GM19467 (cell line): ENCODE data around the gene ENO3.

Experiments used
- ATAC-seq: cut with Tn5 transposase; IDR thresholded peaks from one replicate; pipeline ENCODE4 v1.9.1; 2021; ENCODE audit warnings: mild to moderate bottlenecking, moderate library complexity; ENCODE audit not compliant: unreplicated experiment

The ENO3 gene

GRCh38 chr17:4949321-4950074 is 1.4 kb upstream of the ENO3 start:
- ATAC-seq, result peak; percentile 22

DNA sequence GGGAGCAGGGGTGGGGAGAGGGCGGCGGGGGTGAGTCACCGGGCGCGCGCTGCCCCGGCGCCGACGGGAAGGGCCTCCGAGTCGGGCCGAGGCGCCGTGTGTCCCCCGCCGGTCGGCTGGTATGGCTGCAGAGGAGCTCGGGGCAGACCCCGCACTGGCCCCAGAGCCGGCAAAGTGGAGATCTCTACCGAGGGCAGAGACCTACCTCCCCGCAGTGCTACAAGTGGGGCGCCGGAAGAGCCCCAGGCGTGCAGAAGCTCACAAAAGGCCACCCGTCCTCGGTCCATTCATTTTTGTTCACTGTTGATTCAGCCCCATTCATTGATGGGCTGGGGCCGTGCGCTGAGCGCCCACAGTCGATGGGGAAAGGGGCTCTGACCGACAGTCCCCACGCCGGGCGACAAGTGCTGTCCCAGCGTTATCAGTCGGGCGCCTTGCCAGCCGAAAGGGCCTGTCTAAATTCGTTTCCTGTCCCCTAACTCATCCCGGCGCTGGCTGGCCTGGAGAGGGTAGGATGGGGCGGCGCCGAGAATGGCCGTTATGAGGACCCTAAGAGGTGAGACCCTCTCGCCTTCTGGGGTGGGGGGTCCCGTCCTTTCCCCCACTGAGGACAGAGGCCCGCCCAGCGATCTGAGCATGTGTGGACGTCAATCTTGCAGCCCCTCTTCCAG is 709 bp upstream of the ENO3 start:
- ATAC-seq, result peak; percentile 6

- no peak for ATAC-seq
These were observed 567 bp downstream of the ENO3 start for GRCh38 chr17:4951486-4951885.

DNA sequence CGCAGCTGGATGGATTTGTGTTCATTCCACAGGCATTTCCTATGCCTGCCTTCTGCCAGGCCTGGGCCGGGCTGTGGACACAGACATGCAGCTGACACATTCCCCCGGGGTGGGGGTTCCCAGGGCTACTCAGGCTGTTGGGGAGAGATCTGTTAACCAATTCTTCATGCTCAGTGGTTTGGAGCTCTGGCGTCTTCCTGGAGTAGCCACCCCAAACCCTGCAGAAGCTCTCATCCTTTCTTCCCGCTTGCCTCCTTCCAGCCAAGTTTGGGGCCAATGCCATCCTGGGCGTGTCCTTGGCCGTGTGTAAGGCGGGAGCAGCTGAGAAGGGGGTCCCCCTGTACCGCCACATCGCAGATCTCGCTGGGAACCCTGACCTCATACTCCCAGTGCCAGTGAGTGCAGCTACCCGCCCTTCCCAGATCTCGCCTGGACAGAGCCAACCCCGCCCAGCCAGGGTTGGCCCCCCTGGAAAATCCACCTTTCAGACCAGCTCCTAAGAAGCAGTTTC is 2.6 kb downstream of the ENO3 start:
- no peak for ATAC-seq

GRCh38 chr17:4955091-4955490 is 4.2 kb downstream of the ENO3 start:
- no peak for ATAC-seq

GRCh38 chr17:4956493-4957061 is 5.7 kb downstream of the ENO3 start:
- ATAC-seq, result no peak

DNA sequence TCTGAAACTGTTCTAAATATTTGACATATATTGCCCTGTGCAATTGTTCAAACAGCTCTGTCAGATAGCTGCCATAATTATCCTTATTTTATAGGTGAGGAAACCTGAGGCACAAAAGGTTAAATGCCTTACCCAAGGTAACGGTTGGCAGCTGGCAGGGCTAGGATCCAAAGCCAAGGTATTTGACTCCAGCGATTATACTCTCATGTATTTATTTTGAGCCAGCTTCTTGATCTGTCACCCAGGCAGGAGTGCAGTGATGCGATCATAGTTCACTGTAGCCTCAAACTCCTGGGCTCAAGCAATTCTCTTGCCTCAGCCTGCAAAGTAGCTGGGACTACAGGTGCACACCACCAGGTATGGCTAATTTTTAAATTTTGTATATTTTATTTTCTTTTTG is 7.2 kb downstream of the ENO3 start:
- ATAC-seq, result no peak

DNA sequence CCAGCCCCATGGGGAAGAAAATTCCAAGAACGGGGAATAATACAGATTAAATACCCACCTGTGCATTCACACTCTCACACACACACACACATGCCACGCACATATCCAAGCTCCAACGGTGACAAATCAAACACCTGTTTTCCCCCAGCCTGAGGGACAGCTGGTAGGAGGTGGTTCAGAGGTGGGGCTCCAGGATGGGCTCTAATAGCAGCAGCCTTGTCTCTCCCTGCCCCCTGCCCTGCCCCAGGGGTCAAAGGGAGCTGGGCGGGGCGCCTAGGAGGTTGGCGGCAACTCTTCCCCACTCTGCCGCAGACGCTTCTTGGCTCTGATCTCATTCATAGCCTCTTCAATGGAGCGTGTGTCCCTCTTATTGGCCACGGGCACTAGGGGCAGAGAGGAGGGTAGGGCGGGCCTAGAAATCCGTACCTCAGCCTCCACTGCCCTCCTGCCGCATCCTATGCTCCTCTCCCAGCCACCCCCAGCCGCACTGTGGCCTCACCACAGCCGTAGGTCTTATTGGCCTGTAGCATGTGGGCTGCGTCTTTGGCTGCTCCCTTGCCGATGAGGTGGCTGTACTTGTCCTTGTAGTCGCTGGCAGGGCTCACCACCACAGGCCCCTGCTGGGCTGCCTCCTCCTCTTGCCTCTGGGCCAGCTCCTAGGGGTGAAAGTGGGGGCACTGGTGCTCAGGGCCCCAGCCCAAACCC is 8.5 kb downstream of the ENO3 start:
- ATAC-seq, result no peak

- ATAC-seq, result no peak
These were observed 9.5 kb downstream of the ENO3 start for GRCh38 chr17:4960279-4960922.

DNA sequence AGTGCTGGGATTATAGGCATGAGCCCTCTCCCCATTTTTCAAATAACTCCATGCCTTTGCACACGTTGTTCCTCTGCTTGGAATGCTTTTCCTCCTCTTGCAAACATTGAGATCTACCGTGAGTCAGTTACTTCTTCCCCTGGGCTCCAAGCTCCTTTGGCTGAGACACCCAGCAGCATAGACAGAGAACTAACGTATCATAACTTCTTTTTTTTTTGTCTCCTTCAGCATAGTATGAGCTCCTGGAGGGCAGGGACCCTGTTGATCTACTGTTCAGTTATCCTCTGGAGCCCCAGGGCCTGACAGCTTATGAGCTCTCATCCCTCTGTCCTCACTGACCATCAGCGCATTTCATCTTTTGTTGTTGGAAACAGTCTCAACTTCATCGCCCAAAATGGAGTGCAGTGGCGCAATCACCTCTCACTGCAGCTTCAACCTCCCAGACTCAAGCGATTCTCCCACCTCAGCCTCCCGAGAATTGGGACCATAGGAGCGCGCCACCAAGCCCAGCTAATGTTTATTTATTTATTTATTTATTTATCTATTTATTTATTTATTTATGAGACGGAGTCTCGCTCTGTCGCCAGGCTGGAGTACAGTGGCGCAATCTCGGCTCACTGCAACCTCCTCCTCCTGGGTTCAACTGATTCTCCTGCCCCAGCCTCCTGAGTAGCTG is 14.5 kb downstream of the ENO3 start:
- ATAC-seq, result no peak

DNA sequence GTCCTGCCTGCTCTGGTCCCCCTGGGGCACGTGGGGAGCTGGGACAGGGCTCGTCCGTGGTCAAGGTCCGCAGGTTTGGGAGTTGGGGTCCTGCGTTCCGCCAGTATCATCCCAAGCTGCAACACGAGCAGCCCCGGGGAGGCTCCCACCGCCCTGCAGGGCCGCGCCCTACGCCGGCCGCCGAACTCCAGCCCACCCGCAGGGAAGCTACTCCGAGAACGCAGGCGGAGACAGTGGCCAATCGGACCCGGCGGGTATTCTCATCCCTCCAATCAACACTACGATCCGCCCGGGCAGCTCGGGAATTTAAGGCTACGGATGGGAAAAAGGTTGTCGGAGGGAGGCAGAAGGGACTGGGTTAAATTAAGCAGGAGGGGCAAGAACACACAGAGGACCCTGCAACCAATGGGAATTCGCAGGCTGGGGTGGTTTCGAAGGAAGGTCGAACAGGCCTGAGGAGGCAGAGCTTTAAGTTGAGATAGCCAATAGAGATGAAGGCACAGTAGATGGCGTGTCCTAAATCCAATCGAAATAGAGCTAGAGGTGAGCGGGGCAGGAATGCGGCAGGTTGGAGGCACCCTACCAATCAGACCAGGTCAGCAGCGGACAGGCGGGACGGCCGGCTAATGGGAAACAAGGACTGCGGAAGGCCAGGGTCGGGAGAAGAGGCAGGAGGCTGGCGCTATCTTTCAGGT is 16.1 kb downstream of the ENO3 start:
- ATAC-seq, result peak; percentile 82

DNA sequence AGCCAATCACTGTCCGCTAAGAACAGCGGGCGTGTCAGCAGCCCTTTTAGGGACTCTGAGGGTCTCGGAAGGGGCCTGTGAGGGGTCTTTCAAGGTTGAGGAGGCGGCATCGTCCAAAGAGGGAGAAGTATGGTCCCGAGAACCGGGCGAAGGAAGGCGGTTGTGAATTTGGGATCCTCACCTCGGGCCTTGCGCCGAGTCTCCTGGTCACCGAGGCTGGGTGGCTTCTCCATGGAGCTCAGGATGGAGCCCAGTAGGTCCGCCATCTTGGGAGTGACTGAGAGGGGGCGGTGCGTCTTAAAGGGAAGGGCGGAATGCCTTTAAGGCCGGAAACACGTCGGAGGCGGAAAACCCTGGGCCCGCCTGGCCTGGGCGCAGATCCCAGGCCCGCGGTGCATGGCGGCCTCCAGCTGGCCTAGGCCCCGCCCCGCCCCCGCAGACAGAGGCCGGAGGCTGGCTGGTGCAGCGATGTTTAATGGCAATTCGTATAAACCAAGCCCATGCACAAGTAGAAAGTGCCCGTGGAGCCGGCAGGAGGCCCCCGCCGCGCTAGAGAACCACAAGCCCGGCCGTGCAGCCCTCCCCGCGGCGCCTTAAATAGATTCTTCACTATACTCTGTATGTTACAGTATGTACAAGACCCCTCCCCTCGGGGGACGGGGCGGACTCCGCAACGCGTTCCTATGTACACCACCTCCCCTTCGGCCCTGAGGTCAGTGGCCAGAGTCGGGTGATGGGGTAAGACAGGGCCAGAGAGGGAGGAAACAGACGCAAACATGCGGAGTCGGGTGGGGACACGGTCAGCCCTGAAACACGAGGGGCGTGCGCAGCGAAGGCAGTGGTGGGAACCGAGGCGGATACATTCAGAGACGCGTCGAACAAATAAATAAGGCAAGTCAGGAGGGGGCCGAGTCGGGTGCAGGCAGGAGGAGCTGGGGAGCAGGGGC is 16.9 kb downstream of the ENO3 start, which contains the start of gene SPAG7:
SPAG7 (minus strand) TSS at position 279 of the 947 bp plus-strand sequence; CDS start at position 266, 13 bp downstream.
- peak; percentile 52 for ATAC-seq

GRCh38 chr17:4968486-4969046 is 17.6 kb downstream of the ENO3 start:
- no peak for ATAC-seq

DNA sequence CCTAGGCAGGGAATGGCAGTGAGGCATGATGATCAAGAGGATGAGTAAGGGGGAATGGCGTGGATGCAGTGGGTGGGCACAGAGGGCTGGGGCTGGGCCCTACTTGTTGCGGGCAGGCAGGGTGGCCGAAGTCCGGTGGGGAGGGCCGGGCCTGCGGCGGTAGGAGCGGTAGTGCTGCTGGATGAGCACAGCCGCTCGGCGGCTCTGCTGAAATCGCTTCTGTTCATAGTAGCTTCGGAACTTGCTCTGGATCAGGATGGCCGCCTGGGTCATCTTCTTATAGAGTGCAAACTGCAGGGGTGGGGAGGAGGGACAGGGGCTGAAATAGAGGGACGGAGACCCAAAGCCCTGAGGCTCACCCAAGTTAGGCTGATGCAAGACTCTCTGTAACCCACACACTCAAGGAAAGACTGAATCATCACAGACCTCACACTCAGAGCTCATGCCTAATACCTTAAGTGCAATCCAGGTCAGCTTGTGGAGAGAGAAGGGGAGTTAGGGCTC is 18.2 kb downstream of the ENO3 start:
- no peak for ATAC-seq

- no peak for ATAC-seq
These were observed 18.7 kb downstream of the ENO3 start for GRCh38 chr17:4969551-4970173.

DNA sequence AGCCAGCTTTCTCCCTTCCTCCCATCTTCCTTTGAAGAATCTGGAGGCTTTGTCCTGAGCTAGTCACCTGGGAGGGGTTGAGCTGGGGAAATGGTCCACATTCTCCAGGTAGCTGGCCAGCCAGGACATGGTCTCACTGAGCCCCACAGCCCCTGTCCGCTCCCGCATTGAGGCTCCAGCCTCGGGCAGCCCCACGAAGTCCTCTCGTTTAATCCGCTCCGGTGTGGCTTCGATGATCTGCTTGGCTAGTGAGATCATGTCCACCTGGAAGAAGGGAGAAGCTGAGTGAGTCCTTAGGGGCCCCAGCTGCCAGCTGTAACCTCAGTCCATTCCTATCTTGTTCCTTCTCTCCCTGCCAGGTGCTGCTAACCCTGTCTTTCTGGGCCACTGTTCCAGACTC is 19.4 kb downstream of the ENO3 start:
- no peak for ATAC-seq

DNA sequence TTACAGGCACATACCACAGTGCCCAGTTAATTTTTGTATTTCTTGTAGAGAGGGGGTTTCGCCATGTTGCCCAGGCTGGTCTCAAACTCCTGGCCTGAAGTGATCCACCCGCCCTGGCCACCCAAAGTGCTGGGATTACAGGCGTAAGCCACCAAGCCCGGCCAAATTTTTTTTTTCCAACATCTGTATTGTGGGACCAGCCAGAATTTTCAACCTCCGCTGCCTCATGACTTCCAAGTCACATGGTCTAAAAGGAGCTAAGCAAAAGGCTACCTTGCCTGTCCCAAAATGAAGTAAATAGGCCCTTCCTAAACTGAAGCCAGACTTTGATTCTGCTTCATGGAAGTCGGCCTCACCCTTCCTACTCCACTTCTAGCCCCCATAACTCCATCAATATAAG is 20.9 kb downstream of the ENO3 start:
- ATAC-seq, result no peak

GRCh38 chr17:4972322-4972721 is 21.4 kb downstream of the ENO3 start:
- ATAC-seq, result no peak
